ENCODE results near the gene KMT5B.

The KMT5B gene

GRCh38 chr11:68179847-68180246 is 33.2 kb downstream of the KMT5B start:
- no peak for DNase-seq

DNA sequence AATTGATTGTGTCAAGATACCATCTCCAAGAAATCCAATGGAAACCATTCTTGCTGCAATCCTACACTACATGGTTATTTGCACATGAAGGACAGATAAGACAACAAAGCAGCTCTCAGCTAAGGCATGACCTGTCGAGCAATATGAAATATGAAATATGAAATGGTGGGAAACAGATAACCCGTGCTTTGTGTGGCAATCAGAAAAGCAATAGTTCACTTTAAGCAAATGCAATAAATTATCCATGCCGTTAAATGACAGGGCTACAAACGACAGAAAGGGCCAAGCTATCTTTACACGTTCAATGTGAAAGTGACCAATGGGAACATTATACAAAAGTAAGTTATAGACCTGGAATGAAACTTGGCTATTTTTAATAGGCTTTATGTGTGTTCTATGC is 35.2 kb downstream of the KMT5B start:
- no peak for DNase-seq

- DNase-seq: no peak
Measured at GRCh38 chr11:68173926-68174325, 39.2 kb downstream of the KMT5B start.

- DNase-seq: no peak
Measured at GRCh38 chr11:68169442-68169841, 43.7 kb downstream of the KMT5B start.

- DNase-seq: no peak
Measured at GRCh38 chr11:68168694-68169093, 44.4 kb downstream of the KMT5B start.

DNA sequence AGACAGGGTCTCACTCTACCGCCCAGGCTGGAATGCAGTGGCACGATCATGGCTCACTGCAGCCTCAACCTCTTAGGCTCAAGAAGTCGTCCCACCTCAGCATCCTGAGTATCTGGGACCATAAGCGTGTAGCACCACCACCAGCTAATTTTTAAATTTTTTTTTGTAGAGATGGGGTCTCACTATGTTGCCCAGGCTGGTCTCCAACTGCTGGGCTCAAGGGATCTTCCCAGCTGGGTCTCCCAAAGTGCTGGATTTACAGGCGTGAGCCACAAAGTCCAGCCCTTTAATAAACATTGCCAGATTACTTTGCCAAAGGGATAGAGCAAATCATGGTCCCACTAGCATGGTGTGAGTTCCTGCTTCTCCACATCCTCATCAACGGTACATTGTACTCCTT is 45.6 kb downstream of the KMT5B start:
- DNase-seq: no peak

GRCh38 chr11:68166969-68167368 is 46.1 kb downstream of the KMT5B start:
- no peak for DNase-seq

DNA sequence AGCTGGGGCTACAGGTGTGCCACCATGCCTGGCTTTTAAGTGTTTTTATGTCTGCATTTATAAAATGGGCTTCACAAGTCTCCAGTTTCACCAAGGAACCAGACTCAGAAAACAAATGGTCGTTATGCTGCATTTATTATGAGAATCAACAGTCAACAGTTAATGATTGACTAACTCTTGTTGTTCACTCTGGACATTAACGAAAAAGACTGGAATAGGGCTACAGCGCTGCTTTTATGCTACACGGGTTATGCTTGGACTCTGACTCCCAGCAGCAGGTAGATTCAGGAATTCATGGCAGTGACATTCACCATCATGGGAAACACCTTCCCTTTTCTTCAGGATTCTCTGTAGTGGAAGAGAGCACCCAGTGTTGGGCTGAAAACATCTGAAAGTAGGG is 47.5 kb downstream of the KMT5B start:
- no peak for DNase-seq

DNA sequence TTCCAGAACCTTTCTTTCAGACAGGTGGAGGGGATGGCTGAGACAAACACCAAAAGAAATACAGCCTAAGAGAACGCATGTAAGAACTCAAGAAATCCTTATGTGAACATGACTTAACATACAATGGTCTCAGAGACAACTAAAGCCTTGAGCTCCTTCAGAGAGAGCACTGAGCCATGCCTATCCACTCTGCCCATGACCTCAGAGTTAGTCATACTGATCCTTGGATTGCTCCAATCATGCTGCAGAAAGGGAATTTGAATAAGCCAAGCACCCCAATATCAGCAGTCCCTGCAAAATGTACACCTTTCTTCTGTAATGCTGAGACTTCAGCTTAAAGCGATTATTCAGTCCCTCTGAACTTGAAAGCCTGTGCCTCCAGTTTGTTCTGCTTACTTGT is 48.7 kb downstream of the KMT5B start:
- DNase-seq: no peak

GRCh38 chr11:68163691-68164090 is 49.4 kb downstream of the KMT5B start:
- DNase-seq: no peak

DNA sequence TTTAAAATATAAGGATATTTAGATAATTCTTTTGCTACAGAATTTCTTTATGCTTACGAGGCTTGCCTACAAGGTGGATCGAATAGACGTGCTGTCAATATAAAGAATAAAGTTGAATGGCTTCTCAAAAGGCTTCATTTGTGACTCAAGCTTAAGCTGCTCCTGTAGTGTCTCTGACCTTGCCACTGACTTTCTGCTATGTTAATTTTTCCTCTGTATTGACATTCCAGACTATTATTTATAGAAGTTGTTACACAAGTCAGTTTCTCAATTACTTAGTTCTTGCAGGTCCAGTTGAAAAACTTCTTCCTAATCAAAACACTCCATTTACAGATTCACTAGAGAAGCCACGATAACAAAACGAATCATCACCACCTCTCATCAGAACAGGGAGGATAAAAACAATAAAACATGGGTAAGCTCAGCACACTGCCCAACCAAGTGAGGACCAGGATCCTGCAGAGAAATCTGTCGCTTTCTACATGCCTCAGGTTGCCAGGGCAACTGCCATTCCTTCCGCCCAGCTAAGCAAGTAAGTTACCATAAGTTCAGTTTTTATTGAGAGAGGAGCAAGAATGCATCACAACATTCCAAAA is 52.9 kb downstream of the KMT5B start:
- DNase-seq: no peak

GRCh38 chr11:68159665-68160064 is 53.4 kb downstream of the KMT5B start:
- DNase-seq: no peak

DNA sequence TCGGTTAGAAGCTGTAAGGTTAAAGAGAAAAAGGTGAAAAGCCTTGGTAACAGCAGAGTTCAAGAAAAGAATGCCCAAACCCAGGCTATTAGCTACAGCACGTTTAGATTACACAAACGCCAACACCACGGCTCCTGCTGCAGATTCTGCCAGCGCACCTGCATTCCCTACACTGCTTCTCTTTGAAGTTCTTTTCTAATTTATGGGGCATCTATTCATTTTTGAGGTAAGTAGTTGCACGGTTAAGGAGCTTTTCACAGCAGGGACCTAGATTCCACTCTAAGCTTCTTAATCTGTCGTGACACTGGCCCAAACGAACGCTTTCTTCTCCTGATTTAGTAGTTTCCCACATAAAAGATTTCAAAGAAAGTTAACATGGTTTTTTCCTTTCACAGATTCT is 53.9 kb downstream of the KMT5B start:
- DNase-seq: no peak

- DNase-seq: no peak
Measured at GRCh38 chr11:68158580-68158979, 54.5 kb downstream of the KMT5B start.

- DNase-seq: no peak
Measured at GRCh38 chr11:68153742-68154141, 59.4 kb downstream of the KMT5B start.

DNA sequence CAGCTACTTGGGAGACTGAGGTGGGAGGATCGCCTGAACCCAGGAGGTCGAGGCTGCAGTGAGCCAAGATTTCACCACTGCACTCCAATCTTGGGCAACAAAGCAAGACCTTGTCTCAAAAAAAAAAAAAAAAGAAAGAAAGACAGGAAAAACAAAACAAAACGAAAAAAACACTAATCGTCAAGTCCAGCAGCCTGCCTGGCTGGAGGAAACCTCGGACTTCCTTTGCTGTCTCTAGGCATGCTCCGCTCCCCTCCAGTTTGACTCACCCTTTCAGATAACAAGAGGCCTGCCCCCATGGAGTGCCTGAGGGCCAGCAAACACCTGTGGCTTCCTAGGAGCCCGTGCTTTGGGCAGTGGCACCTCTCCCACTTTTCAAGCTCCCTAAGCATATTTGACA is 63.1 kb downstream of the KMT5B start:
- DNase-seq: no peak

DNA sequence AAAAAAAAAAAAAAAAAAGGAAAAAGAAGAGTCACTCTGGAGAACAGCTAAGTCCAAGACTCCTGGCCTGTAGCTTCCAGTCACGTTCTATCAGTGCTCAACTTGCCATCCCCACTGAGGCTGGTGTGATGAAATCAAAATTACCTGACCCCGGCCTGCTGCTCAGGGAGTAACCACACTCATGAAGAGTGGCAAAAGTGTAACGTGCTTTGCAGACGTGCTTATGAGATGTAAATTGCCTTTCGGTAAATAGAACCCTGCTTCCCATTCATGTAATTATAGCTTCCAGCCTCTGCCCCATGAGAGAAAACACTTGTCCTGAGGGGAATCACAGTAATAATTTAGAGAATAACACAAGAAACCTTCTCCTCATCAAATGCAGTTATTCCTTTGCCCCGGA is 63.7 kb downstream of the KMT5B start:
- no peak for DNase-seq

DNA sequence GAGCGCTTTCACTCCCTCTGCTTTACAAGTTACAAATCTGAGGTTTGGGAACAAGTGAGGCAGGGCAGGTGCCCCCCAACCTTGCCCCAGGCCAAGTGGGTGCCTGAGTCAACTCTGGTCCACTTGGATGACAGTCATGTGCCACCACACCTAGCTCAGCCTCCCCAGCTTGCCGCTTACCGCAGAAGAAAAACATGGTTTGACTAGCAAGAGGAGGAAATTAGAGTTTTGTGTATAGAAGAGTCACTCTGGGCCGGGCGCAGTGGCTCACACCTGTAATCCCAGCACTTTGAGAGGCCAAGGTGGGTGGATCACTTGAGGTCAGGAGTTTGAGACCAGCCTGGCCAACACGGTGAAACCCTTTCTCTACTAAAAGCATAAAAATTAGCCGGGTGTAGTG is 64.2 kb downstream of the KMT5B start:
- DNase-seq: no peak

- no peak for DNase-seq
Measured at GRCh38 chr11:68148071-68148805, 64.9 kb downstream of the KMT5B start.

- no peak for DNase-seq
Measured at GRCh38 chr11:68146704-68147474, 66.2 kb downstream of the KMT5B start.

GRCh38 chr11:68146010-68146540 is 67.0 kb downstream of the KMT5B start:
- no peak for DNase-seq

DNA sequence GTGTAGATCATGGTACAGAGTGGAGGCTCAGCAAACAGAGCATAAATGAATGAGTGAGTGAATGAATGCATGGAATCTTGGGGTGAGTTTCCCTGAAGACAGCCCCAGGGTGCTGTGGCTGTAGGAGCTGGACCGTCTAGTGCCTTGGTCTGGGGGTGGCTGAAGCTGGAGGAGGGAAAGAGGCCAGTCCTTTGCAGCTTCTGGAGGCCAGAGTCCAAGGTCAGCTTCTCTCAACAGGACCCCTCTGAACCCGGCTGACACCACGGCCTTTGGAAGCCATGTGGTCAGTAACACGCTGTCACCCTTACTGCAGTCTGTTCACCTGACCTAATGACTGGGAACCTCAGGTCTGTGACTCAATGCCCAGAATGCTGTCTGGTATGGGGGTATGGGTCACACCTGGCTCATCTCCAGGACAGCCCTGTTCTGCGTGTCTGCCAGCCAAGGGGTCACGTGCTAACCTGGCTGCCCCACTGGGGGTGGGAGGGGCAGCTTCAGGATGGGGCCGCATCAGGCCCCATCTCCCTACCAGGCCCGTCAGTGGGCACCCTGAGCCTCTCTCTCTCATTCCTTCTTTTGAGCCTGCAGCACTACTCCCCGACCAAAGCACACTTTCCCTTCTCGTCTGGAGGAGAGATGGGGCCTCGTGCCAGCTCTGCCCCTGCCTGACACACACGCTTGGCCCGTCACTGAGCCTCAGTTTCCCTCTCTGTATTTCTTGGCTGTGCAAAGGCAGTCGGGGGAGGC is 67.8 kb downstream of the KMT5B start:
- no peak for DNase-seq

DNA sequence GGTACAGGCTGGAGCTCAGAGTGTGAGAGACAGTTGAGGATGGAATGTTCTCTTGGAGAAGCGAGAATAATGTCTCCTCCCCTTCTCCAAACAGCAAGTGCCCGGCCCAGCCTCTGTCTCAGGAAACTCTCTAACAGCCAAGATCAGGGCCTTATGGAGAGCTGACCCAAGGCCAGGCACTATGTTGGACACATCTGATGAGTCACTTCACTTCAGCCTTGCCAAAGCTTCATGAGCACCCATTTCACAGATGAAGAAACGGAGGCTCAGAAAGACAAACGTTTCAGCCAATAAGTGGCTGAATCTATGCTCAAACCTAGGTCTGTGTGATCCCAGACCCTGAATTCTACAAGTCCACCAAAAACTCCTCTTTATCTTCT is 69.8 kb downstream of the KMT5B start:
- no peak for DNase-seq
